BLaER1 (cell line): ENCODE data around the gene DEGS2.
A peak's percentile ranks its signal among the peaks of the same experiment; 100 is the strongest.
"Not testable (repeated sequence)": the region's sequence is repeated elsewhere in the genome, so short reads cannot be mapped to it uniquely, and the experiment has no call there.

ENCODE experiments used
- H3K27ac ChIP-seq: shearing (Covaris generic); formaldehyde crosslinking; 2 replicates; pipeline ENCODE4 v1.8.1; 2022
- H3K27me3 ChIP-seq: shearing (Covaris generic); formaldehyde crosslinking; 2 replicates; pipeline ENCODE4 v1.8.1; 2022
- H3K36me3 ChIP-seq: shearing (Covaris generic); formaldehyde crosslinking; 2 replicates; pipeline ENCODE4 v1.8.1; 2022
- H3K4me1 ChIP-seq: shearing (Covaris generic); formaldehyde crosslinking; 2 replicates; pipeline ENCODE4 v1.8.1; 2022
- H3K4me2 ChIP-seq: shearing (Covaris generic); formaldehyde crosslinking; 2 replicates; pipeline ENCODE4 v1.8.1; 2022
- H3K4me3 ChIP-seq: shearing (Covaris generic); formaldehyde crosslinking; 2 replicates; pipeline ENCODE4 v1.8.1; 2022
- H3K9ac ChIP-seq: shearing (Covaris generic); formaldehyde crosslinking; 2 replicates; pipeline ENCODE4 v1.8.1; 2022
- H3K9me3 ChIP-seq: shearing (Covaris generic); formaldehyde crosslinking; 2 replicates; pipeline ENCODE4 v1.8.1; 2022
- H4K20me1 ChIP-seq: shearing (Covaris generic); formaldehyde crosslinking; 2 replicates; pipeline ENCODE4 v1.8.1; 2022
- Cebpa-rat ChIP-seq: shearing (Covaris generic); IDR thresholded peaks from 2 replicates; pipeline ENCODE4 v1.8.1; 2022

DEGS2 gene

DNA sequence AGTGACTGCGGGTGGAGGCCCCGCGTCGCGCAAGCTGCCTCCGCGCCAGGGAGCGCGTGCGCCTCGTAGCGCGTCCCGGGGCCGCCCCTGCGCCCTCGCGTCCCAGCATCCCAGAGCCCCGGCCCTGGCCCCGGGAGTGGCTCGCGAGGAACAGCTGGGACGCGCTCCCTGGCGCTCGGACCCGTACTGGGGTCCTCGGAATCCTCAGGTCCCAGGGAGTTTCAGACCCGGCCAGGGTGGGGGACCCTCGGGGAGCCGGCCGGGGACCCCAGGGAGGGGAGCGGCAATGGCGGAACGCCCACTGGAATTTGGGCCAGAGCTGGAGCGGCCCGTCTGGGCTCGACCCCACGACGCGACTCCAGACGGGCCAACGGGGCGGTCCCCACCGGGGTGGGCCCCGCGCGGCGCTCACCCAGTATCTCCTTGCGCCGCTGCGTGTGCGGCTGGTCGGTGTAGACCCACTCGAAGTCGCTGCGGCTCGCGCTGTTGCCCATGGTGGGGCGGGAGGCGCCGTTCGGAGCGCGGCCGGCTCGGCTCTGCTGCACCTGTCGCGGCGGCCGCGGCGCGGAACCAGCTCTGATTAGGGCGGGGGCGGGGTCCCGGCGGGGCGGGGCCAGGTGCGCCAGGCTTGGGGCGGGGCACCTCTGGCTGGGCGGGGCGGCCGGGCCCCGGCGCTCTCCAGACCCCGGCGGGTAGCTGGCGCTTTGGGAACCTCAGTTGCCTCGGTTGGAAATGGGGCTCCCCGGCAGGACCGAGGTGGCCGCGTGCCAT lies at the start of gene DEGS2:
DEGS2 (minus strand) TSS at position 552 of the 771 bp plus-strand sequence; CDS start at position 494, 58 bp downstream.
- Histone ChIP-seq H3K27ac (no peak within 1 kb of the TSS), H3K36me3 (no peaks in the 10 kb centered on the region), H3K9me3 (peaks cover 9% of the 10 kb centered on the region), H3K4me1 (peaks cover 52% of the 10 kb centered on the region), H3K4me3 (peak within 1 kb of the TSS; percentile 64), H3K27me3 (peaks cover 61% of the 10 kb centered on the region), H3K9ac (no peak within 1 kb of the TSS), H3K4me2 (peak within 1 kb of the TSS; percentile 87), H4K20me1 (peaks cover 36% of the 10 kb centered on the region)
- TF ChIP-seq Cebpa-rat: no peak

DNA sequence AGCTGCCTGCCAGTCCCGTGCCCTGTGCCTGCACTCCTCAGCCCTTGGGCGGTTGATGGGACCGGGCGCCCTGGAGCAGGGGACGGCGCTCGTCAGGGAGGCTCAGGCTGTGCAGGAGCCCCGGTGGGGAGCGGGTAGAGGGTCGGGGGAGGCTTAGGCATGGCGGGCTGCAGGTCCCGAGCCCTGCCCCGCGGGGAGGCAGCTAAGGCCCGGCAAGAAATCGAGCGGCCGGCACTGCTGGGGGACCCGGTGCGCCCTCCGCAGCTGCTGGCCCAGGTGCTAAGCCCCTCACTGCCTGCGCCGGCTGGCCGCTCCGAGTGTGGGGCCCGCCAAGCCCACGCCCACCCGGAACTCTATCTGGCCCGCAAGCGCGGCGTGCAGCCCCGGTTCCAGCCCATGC lies 48.7 kb upstream of the DEGS2 start:
- not testable (repeated sequence) for H3K36me3 ChIP-seq, H3K9ac ChIP-seq, H4K20me1 ChIP-seq, H3K27me3 ChIP-seq, H3K4me2 ChIP-seq, H3K27ac ChIP-seq, H3K4me3 ChIP-seq
- Histone ChIP-seq H3K9me3 (peaks cover 11% of the 10 kb centered on the region; the same call in 1 of the 2 replicates), H3K4me1 (peaks cover 14% of the 10 kb centered on the region)

- H3K4me3 ChIP-seq, H3K27me3 ChIP-seq, H3K36me3 ChIP-seq, H4K20me1 ChIP-seq, H3K27ac ChIP-seq, H3K9ac ChIP-seq, H3K4me2 ChIP-seq: not testable (repeated sequence)
- Histone ChIP-seq H3K9me3 (peaks cover 11% of the 10 kb centered on the region; the same call in 1 of the 2 replicates), H3K4me1 (peaks cover 14% of the 10 kb centered on the region)
These were observed 48.1 kb upstream of the DEGS2 start for GRCh38 chr14:100207588-100207987.

DNA sequence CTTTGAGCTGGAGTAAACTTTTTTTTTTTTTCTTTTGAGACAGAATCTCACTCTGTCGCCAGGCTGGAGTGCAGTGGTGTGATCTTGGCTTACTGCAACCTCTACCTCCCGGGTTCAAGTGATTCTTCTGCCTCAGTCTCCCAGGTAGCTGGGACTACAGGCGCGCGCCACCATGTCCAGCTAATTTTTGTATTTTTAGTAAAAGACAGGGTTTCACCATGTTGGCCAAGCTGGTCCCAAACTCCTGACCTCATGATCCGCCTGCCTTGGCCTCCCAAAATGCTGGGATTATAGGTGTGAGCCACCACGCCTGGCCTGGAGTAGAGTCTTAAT lies 45.4 kb upstream of the DEGS2 start:
- Histone ChIP-seq H3K4me1 (peaks cover 19% of the 10 kb centered on the region), H3K9me3 (peaks cover 11% of the 10 kb centered on the region; the same call in 1 of the 2 replicates)
- not testable (repeated sequence) for H3K27ac ChIP-seq, H3K4me3 ChIP-seq, H3K27me3 ChIP-seq, H3K4me2 ChIP-seq, H3K9ac ChIP-seq, H3K36me3 ChIP-seq, H4K20me1 ChIP-seq

DNA sequence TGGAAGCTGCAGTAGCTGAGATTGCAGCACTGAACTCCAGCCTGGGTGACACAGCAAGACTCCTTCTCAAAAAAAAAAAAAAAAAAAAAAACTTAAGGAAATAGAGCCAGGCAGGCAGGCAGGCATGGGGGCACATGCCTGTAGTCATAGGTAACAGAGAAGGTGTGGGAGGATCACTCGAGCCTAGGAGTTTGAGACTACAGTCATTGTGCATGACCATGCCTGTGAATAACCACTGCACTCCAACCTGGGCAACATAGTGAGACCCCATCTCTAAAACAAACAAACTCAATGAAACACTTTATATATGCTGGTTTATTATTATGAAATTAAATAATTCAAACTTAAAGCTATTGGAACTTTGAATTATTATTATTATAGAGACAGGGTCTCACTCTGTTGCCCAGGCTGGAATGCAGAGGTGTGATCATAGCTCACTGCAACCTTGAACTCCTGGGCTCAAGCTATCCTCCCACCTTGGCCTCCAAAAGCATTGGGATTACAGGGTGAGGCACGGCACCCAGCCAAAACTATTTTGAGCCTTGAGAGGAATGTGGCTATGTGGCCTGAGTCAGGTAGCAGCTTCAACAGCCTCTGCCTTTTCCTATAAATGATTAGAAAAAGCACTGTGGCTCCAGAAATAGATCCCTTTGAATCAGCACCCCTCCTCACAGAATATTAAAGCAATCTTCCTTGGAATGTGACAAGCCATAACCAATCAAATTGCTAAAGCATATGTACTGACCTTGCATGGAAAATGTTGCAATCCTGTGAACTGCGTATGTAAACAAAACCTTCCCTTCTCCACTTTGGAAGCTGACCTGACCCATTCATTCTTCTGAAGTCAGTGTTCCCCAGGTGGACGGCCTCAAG lies 44.8 kb upstream of the DEGS2 start:
- H4K20me1 ChIP-seq: no peaks in the 10 kb centered on the region
- peaks cover 19% of the 10 kb centered on the region for H3K4me1 ChIP-seq
- no peak overlapping the region for H3K27ac ChIP-seq
- peaks cover 11% of the 10 kb centered on the region; the same call in 1 of the 2 replicates for H3K9me3 ChIP-seq
- H3K36me3 ChIP-seq: peaks cover 10% of the 10 kb centered on the region; the same call in 1 of the 2 replicates
- no peak overlapping the region for H3K4me3 ChIP-seq
- no peak overlapping the region for H3K4me2 ChIP-seq
- no peak for TF ChIP-seq Cebpa-rat
- no peak overlapping the region for H3K9ac ChIP-seq
- no peaks in the 10 kb centered on the region for H3K27me3 ChIP-seq

DNA sequence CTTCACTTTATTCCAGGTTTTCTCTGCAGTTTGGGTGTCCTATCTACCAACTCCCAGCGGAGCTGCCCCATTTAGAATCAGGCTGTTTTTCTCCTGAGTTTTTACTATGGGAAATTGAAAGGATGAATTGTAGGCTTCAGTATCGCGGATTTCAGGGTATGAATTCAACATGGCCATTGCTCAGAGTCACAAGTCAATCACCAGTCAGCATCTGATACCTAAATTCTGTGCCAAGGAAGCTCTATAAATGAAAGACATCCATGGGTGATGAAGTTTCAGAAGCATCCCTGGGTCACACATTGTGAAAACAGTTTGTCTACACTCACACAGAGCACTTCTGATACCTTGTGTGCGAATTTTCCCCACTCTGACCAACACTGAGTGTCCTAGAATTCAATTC lies 43.7 kb upstream of the DEGS2 start:
- H3K36me3 ChIP-seq: peaks cover 10% of the 10 kb centered on the region; the same call in 1 of the 2 replicates
- no peak for TF ChIP-seq Cebpa-rat
- H3K9ac ChIP-seq: no peak overlapping the region; the same call in 1 of the 2 replicates
- peaks cover 8% of the 10 kb centered on the region; the same call in 1 of the 2 replicates for H3K9me3 ChIP-seq
- peak overlapping the region; percentile 68 for H3K4me2 ChIP-seq
- no peak overlapping the region for H3K4me3 ChIP-seq
- H3K4me1 ChIP-seq: peaks cover 19% of the 10 kb centered on the region
- H3K27ac ChIP-seq: no peak overlapping the region
- no peaks in the 10 kb centered on the region for H4K20me1 ChIP-seq
- H3K27me3 ChIP-seq: no peaks in the 10 kb centered on the region

GRCh38 chr14:100202712-100203111 lies 43.3 kb upstream of the DEGS2 start:
- H3K27ac ChIP-seq: no peak overlapping the region
- no peak overlapping the region for H3K4me3 ChIP-seq
- H3K4me1 ChIP-seq: peaks cover 19% of the 10 kb centered on the region
- peak overlapping the region; percentile 68 for H3K4me2 ChIP-seq
- H4K20me1 ChIP-seq: no peaks in the 10 kb centered on the region
- 0 out of 2 replicates have a peak, but pooled peaks have one; percentile 29 for TF ChIP-seq Cebpa-rat
- H3K9me3 ChIP-seq: peaks cover 4% of the 10 kb centered on the region; the same call in 1 of the 2 replicates
- no peaks in the 10 kb centered on the region for H3K27me3 ChIP-seq
- H3K36me3 ChIP-seq: peaks cover 10% of the 10 kb centered on the region; the same call in 1 of the 2 replicates
- no peak overlapping the region; the same call in 1 of the 2 replicates for H3K9ac ChIP-seq

DNA sequence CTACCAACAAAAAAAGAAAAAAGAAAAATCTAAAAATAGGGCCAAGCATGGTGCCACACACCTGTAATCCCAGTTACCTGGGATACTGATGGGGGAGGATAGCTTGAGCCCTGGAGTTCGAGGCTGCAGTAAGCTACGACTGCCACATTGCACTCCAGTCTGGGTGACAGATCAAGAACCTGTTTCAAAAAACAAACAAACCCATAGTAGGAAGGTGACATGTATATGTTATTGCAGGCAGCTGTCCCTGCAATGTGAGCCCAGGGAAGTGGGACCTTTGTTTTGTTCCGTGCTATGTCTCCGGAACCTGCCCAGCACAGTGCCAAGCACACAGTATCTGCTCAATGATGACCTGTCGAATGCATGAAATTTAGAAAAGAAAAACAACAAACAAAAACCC lies 42.3 kb upstream of the DEGS2 start:
- no peak for TF ChIP-seq Cebpa-rat
- Histone ChIP-seq H3K9me3 (no peaks in the 10 kb centered on the region), H3K4me2 (no peak overlapping the region), H3K36me3 (0 out of 2 replicates have a peak, but pooled peaks cover under 1% of the 10 kb centered on the region), H4K20me1 (no peaks in the 10 kb centered on the region), H3K4me1 (peaks cover 19% of the 10 kb centered on the region), H3K4me3 (no peak overlapping the region), H3K27ac (no peak overlapping the region), H3K9ac (no peak overlapping the region), H3K27me3 (no peaks in the 10 kb centered on the region)

DNA sequence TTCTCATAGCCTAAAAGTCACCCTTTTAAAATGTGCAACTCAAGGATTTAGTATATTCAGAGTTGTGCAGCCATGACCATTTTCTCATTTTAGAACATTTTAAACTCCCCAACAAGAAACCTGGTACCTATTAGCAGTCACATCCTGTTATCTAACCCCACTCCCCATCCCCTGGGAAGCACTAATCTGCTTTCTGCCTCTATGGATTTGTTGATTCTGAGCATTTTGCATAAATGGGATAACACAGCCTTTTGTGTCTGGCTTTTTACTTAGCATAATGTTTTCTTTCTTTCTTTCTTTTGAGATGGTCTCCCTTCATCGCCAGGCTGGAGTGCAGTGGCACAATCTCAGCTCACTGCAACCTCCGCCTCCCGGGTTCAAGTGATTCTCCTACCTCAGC lies 40.9 kb upstream of the DEGS2 start:
- no peaks in the 10 kb centered on the region for H3K9me3 ChIP-seq
- H3K27ac ChIP-seq: no peak overlapping the region
- no peaks in the 10 kb centered on the region for H3K27me3 ChIP-seq
- H3K4me1 ChIP-seq: peaks cover 19% of the 10 kb centered on the region
- H3K9ac ChIP-seq: no peak overlapping the region
- no peak overlapping the region for H3K4me2 ChIP-seq
- H4K20me1 ChIP-seq: no peaks in the 10 kb centered on the region
- no peaks in the 10 kb centered on the region for H3K36me3 ChIP-seq
- no peak overlapping the region for H3K4me3 ChIP-seq
- TF ChIP-seq Cebpa-rat: no peak
